Measurements from ENCODE around the gene OR6P1.

The OR6P1 gene, protein sequence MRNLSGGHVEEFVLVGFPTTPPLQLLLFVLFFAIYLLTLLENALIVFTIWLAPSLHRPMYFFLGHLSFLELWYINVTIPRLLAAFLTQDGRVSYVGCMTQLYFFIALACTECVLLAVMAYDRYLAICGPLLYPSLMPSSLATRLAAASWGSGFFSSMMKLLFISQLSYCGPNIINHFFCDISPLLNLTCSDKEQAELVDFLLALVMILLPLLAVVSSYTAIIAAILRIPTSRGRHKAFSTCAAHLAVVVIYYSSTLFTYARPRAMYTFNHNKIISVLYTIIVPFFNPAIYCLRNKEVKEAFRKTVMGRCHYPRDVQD

DNA sequence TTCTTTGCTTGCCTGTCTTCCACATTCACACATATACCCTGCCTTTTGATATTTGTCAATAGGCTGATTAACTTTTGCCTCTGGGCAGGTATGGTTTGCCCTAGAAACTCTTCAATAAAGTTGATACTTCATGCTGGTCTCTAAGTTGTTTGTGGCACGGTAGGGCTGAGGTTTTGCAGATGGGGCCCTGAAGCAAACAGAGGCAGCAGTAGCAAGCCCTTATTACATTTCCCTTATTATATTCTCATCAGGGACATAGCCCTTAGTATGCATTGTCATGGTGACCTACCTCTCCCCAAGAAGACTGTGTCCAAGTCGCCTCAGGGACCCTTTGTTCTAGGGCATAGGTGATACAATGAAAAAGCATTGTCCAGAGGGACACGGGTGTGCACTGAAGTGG is at the start of gene OR6P1:
OR6P1 (minus strand) TSS at position 101 of the 400 bp plus-strand sequence. CDS start 6,976 bp downstream, outside the sequence.
- no peaks in the 10 kb centered on the region for H3K4me1 Mint-ChIP-seq
- H3K27me3 Mint-ChIP-seq: peaks cover 55% of the 10 kb centered on the region
- H3K4me3 Mint-ChIP-seq: no peak within 1 kb of the TSS
- ATAC-seq (replicated peaks; ENCODE audit: extremely low read depth, poor library complexity, severe bottlenecking) (no peak), DNase-seq (ENCODE audit: low spot score in 2 of 2) (no peak)
- no peaks in the 10 kb centered on the region for H3K9me3 Mint-ChIP-seq
- no peaks in the 10 kb centered on the region for H3K36me3 Mint-ChIP-seq (ENCODE audit: insufficient read depth)
- no peak within 1 kb of the TSS for H3K27ac Mint-ChIP-seq (ENCODE audit: low read depth)

DNA sequence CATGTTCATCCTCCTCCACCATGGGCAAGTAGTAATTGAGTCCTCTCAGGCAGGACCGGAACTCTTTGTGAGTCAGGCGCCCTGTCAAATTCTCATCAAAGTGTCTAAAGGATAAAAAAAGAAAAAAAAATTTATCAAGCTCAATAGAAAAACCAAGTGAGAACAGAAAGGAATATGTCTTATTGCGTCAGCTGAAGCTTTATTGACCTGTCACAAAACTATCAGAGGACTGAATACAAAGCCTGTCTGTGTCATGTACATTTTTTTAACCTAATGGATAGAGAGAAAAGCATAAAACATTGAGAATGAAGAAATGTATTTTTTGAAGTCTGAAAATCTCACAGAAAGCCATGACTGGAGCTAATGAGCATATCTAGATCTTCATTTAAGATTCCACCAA is 43.4 kb upstream of the OR6P1 start:
- no peak for ATAC-seq (replicated peaks; ENCODE audit: extremely low read depth, poor library complexity, severe bottlenecking)
- H3K36me3 Mint-ChIP-seq (ENCODE audit: insufficient read depth): peaks cover 2% of the 10 kb centered on the region
- no peaks in the 10 kb centered on the region for H3K4me1 Mint-ChIP-seq
- no peak for DNase-seq (ENCODE audit: low spot score in 2 of 2)
- H3K27me3 Mint-ChIP-seq: peaks cover 31% of the 10 kb centered on the region
- no peak overlapping the region for H3K4me3 Mint-ChIP-seq
- H3K27ac Mint-ChIP-seq (ENCODE audit: low read depth): no peak overlapping the region
- no peaks in the 10 kb centered on the region for H3K9me3 Mint-ChIP-seq

DNA sequence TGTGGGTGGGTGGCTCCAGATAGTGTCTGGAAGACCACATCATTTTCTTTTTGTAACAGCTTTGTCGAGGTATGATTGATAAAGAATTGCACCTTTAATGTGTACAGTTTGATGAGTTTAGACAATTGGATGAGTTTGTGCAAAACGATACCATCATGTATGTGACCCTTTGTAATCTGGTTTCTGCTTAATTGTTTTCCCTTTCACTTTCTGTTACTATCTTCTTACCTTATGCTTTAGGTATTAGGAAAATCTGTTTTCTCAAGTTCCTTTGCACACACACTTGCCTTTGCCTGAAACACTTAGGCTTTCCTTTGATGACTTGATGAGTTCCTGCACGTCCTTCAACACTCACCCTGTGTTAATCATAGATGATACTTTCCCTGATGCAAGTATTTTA is 41.5 kb upstream of the OR6P1 start:
- H3K27ac Mint-ChIP-seq (ENCODE audit: low read depth): no peak overlapping the region
- no peaks in the 10 kb centered on the region for H3K9me3 Mint-ChIP-seq
- peaks cover 2% of the 10 kb centered on the region for H3K36me3 Mint-ChIP-seq (ENCODE audit: insufficient read depth)
- H3K27me3 Mint-ChIP-seq: peaks cover 12% of the 10 kb centered on the region
- H3K4me1 Mint-ChIP-seq: no peaks in the 10 kb centered on the region
- no peak for DNase-seq (ENCODE audit: low spot score in 2 of 2)
- no peak overlapping the region for H3K4me3 Mint-ChIP-seq
- no peak for ATAC-seq (replicated peaks; ENCODE audit: extremely low read depth, poor library complexity, severe bottlenecking)

DNA sequence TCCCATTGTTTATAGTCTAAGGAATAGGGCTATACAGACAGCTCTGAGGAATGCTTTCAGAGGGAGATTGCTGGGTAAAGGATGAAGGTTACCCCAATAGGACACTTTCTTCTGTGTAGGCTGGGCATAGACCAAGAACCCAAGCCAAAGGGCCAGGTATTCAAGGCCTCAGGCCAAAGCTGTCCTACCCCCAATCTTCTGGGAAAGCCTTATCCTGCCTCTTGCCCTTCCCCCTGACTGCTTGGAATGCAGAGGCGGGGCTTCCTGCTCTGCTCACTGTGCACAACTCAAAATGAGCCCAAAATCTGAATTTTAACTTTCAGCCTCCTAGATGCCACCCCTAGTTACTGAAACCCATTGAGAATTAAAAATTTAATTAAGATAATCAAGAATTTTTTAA is 36.9 kb upstream of the OR6P1 start:
- H3K36me3 Mint-ChIP-seq (ENCODE audit: insufficient read depth): no peaks in the 10 kb centered on the region
- H3K27me3 Mint-ChIP-seq: no peaks in the 10 kb centered on the region
- H3K4me1 Mint-ChIP-seq: peaks cover 1% of the 10 kb centered on the region
- no peak overlapping the region for H3K27ac Mint-ChIP-seq (ENCODE audit: low read depth)
- DNase-seq (ENCODE audit: low spot score in 2 of 2) (no peak), ATAC-seq (replicated peaks; ENCODE audit: extremely low read depth, poor library complexity, severe bottlenecking) (no peak)
- H3K4me3 Mint-ChIP-seq: no peak overlapping the region
- no peaks in the 10 kb centered on the region for H3K9me3 Mint-ChIP-seq

DNA sequence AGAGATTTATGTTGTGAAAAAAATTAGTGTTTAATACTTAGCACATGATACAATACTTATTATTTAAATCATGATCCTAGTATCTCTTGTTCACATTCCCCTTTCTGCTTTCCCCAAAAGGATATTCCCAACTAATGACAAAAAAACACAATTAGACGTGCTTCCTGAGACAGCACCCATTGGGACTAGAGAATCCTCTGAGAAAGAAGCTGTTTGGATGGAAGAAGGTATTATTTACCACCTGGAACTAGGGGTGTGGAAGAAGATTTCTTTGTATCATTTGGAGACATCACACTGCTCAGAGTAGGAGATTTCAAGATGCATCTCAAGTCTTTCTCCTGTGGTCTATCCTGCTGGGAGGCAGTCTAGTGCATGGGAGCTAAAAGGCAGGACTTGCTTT is 34.6 kb upstream of the OR6P1 start, which contains the start of gene OR10Z1:
OR10Z1 (plus strand) TSS at position 301 of the 400 bp plus-strand sequence. CDS start 1,171 bp downstream, outside the sequence.
- H3K27ac Mint-ChIP-seq (ENCODE audit: low read depth): no peak within 1 kb of the TSS
- H3K4me3 Mint-ChIP-seq: no peak within 1 kb of the TSS
- peaks cover under 1% of the 10 kb centered on the region for H3K27me3 Mint-ChIP-seq
- DNase-seq (ENCODE audit: low spot score in 2 of 2) (no peak), ATAC-seq (replicated peaks; ENCODE audit: extremely low read depth, poor library complexity, severe bottlenecking) (no peak)
- H3K9me3 Mint-ChIP-seq: peaks cover under 1% of the 10 kb centered on the region
- H3K36me3 Mint-ChIP-seq (ENCODE audit: insufficient read depth): no peaks in the 10 kb centered on the region
- peaks cover 12% of the 10 kb centered on the region for H3K4me1 Mint-ChIP-seq

DNA sequence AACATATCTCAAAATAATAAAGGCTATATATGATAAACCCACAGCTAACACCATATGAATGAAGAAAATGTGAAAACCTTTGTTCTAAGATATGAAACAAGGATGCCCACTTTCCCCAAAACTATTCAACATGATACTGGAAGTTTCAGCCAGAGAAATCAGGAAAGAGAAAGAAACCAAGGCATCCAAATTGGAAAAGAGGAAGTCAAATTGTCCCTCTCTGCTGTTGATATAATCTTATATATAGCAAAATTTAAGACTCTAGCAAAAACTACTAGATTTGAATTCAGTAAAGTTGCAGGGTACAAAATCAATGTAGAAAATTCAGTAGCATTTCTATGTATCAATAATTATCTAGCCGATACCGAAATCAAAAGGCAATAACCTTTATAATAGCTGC is 30.4 kb upstream of the OR6P1 start:
- no peak for ATAC-seq (replicated peaks; ENCODE audit: extremely low read depth, poor library complexity, severe bottlenecking)
- H3K27me3 Mint-ChIP-seq: peaks cover 22% of the 10 kb centered on the region
- no peak overlapping the region for H3K27ac Mint-ChIP-seq (ENCODE audit: low read depth)
- peaks cover 12% of the 10 kb centered on the region for H3K4me1 Mint-ChIP-seq
- H3K36me3 Mint-ChIP-seq (ENCODE audit: insufficient read depth): peaks cover 1% of the 10 kb centered on the region
- H3K9me3 Mint-ChIP-seq: peaks cover 27% of the 10 kb centered on the region
- no peak for DNase-seq (ENCODE audit: low spot score in 2 of 2)
- H3K4me3 Mint-ChIP-seq: no peak overlapping the region

DNA sequence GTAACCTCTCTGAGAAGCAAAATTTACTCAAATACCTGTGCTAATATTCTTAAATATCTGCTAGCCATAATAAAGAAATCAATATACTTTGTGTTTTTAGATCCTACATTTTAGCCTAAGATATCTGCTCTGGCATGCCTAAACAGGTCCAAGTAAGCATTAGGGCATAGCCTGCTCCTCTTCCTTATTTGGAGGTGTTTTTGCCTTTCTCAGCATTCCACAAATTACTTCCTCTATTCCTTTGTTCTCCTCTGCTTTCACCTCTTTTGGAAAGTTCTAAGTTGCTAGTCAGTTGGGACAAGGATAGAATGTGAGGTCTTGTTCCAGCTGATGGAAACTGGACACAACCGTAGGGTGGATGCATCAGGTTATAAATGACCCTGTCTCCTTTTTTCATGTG is 16.6 kb upstream of the OR6P1 start:
- H3K9me3 Mint-ChIP-seq: no peaks in the 10 kb centered on the region
- H3K4me3 Mint-ChIP-seq: no peak overlapping the region
- ATAC-seq (replicated peaks; ENCODE audit: extremely low read depth, poor library complexity, severe bottlenecking) (no peak), DNase-seq (ENCODE audit: low spot score in 2 of 2) (no peak)
- H3K27me3 Mint-ChIP-seq: peaks cover 43% of the 10 kb centered on the region
- no peaks in the 10 kb centered on the region for H3K4me1 Mint-ChIP-seq
- no peak overlapping the region for H3K27ac Mint-ChIP-seq (ENCODE audit: low read depth)
- no peaks in the 10 kb centered on the region for H3K36me3 Mint-ChIP-seq (ENCODE audit: insufficient read depth)

DNA sequence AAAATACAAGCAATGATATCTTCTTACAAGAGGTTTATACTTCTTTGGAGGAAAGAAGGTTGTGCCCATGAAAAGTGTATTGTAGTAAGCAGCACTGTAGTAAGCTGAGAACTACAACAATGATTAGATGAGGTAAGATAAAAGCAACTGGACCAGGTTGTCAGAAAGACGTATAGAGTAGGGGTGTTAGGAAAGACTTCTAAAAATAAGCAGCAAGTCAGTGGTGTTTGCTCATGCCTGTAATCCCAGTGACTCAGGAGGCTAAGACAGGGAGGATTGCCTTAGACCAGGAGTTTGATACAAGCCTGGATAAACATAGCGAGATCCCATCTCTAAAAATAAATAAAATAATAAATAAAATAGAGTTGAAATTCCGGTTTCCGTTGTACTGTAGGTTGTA is 13.6 kb upstream of the OR6P1 start:
- Mint-ChIP-seq H3K4me1 (no peaks in the 10 kb centered on the region), H3K36me3 (ENCODE audit: insufficient read depth) (no peaks in the 10 kb centered on the region), H3K4me3 (no peak overlapping the region), H3K27me3 (peaks cover 49% of the 10 kb centered on the region), H3K27ac (ENCODE audit: low read depth) (no peak overlapping the region), H3K9me3 (no peaks in the 10 kb centered on the region)
- DNase-seq (ENCODE audit: low spot score in 2 of 2) (no peak), ATAC-seq (replicated peaks; ENCODE audit: extremely low read depth, poor library complexity, severe bottlenecking) (no peak)

DNA sequence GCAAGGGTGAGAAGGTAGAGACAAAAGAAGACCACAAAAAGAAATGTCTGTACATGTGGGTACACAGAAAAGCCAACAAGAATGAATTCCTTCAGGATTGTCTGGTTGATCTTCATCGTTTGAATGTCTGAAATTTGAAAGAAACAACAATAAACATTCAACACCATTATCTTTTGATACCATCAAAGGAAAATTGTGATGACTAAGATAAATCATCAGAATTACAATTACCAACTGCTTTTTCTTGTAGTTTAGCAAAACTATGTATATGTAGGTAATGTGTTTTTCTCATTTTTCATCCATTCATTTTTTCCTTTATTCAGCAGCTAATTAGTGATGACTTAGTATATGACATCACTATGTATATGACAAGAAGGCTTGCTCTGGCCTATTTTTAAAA is 9.4 kb upstream of the OR6P1 start, which contains the start of gene OR10X1:
OR10X1 (minus strand) TSS at position 167 of the 400 bp plus-strand sequence; CDS start at position 167, 0 bp downstream.
- no peak for ATAC-seq (replicated peaks; ENCODE audit: extremely low read depth, poor library complexity, severe bottlenecking)
- no peak within 1 kb of the TSS for H3K27ac Mint-ChIP-seq (ENCODE audit: low read depth)
- no peaks in the 10 kb centered on the region for H3K36me3 Mint-ChIP-seq (ENCODE audit: insufficient read depth)
- DNase-seq (ENCODE audit: low spot score in 2 of 2): no peak
- H3K27me3 Mint-ChIP-seq: peaks cover 60% of the 10 kb centered on the region
- no peaks in the 10 kb centered on the region for H3K9me3 Mint-ChIP-seq
- no peak within 1 kb of the TSS for H3K4me3 Mint-ChIP-seq
- no peaks in the 10 kb centered on the region for H3K4me1 Mint-ChIP-seq

DNA sequence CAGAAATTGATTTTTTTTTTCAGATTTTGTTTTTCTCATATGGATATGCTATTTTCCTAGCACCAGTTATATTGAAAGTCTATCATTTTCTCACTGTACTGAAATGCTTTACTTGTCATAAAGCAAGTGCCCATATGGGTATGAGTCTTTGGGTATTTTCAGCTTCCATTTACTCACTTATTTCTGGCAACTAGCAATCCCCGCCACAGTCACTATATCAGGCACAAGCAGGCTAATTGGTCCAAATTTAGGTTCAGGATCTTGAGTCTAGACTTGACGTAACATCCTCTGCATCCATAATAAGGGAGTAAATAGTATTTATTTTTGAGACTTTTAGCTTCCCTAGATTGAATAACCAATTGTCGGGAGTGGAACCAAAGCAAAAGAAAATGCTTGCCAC is 7.2 kb upstream of the OR6P1 start:
- ATAC-seq (replicated peaks; ENCODE audit: extremely low read depth, poor library complexity, severe bottlenecking) (no peak), DNase-seq (ENCODE audit: low spot score in 2 of 2) (no peak)
- Mint-ChIP-seq H3K36me3 (ENCODE audit: insufficient read depth) (no peaks in the 10 kb centered on the region), H3K4me3 (no peak overlapping the region), H3K9me3 (no peaks in the 10 kb centered on the region), H3K4me1 (no peaks in the 10 kb centered on the region), H3K27ac (ENCODE audit: low read depth) (no peak overlapping the region), H3K27me3 (peaks cover 54% of the 10 kb centered on the region)

DNA sequence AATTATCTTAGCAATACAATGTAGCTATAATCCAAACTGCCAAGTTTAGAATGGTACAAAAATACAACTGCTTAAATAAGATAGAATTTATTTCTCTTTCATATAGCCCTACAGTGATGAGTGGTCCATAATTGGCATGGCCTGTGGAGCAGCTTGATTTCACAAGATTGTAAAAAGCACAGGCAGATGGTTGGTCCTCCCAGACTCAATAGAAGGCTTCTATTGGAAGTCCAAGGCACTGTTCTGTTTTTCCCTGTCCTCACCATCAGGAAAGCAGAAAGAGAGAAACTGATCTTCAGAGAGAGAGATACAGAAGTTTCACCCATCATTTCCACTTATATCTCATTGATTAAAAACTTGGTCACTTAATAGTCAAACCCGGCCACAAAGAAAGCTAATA is 1.8 kb upstream of the OR6P1 start:
- Mint-ChIP-seq H3K4me3 (no peak overlapping the region), H3K4me1 (no peaks in the 10 kb centered on the region), H3K9me3 (no peaks in the 10 kb centered on the region), H3K27me3 (peaks cover 48% of the 10 kb centered on the region), H3K27ac (ENCODE audit: low read depth) (no peak overlapping the region), H3K36me3 (ENCODE audit: insufficient read depth) (no peaks in the 10 kb centered on the region)
- no peak for ATAC-seq (replicated peaks; ENCODE audit: extremely low read depth, poor library complexity, severe bottlenecking)
- DNase-seq (ENCODE audit: low spot score in 2 of 2): no peak

DNA sequence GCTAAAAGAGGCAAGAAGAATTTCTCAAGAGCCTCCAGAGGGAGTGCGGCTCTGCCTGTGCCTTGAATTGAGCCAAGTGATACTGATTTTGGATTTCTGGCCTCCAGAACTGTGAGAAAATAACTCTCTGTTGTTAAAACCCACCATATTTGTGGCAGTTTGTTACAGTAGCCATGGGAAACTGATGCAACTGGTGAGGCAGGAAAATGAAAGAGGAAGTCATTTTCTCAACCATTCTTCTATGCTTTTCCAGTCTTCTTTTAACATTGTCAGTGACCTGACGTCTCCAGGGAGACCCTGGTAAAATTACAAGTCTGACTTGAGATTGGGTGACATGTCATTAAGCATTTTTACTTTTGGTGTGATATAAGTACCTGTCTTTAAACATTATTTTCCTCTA is 5.8 kb downstream of the OR6P1 start:
- H3K27ac Mint-ChIP-seq (ENCODE audit: low read depth): no peak overlapping the region

DNA sequence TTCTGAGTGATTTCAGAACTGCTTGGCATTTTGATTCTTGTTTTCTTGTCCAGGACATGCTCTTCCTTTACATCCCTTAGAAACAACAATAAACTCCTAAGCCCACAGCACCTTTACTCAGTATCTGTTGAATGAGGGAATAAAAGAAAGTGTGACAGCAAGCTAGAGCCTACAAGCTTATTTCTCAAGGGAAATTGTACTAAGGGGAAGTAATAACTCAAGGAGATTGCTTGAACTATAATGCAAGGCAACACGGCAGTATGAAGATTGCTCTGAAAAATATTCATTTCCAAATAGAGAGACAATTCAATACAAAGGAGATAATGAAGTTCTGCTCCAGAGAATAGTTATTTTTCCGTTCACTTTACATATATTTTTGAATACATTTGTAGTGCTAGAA is 6.5 kb downstream of the OR6P1 start:
- Mint-ChIP-seq H3K4me3 (no peak overlapping the region), H3K36me3 (ENCODE audit: insufficient read depth) (no peaks in the 10 kb centered on the region), H3K9me3 (no peaks in the 10 kb centered on the region), H3K27me3 (peaks cover 76% of the 10 kb centered on the region), H3K27ac (ENCODE audit: low read depth) (no peak overlapping the region), H3K4me1 (no peaks in the 10 kb centered on the region)
- DNase-seq (ENCODE audit: low spot score in 2 of 2) (no peak), ATAC-seq (replicated peaks; ENCODE audit: extremely low read depth, poor library complexity, severe bottlenecking) (no peak)

More for the DNA sequence above, 5.8 kb downstream of the OR6P1 start:
- no peak for ATAC-seq (replicated peaks; ENCODE audit: extremely low read depth, poor library complexity, severe bottlenecking)
- H3K4me1 Mint-ChIP-seq: no peaks in the 10 kb centered on the region
- no peak for DNase-seq (ENCODE audit: low spot score in 2 of 2)
- no peaks in the 10 kb centered on the region for H3K9me3 Mint-ChIP-seq
- no peak overlapping the region for H3K4me3 Mint-ChIP-seq
- no peaks in the 10 kb centered on the region for H3K36me3 Mint-ChIP-seq (ENCODE audit: insufficient read depth)
- H3K27me3 Mint-ChIP-seq: peaks cover 70% of the 10 kb centered on the region
